ENCODE data around the gene TMEM218. TPM values are rescaled to one million over a fixed set of nuclear protein-coding genes. Genes with fewer than 3 reads are reported as not detected.

Gene TMEM218
- total RNA-seq, 1 donor from 2014 or later = 11.9 TPM

DNA sequence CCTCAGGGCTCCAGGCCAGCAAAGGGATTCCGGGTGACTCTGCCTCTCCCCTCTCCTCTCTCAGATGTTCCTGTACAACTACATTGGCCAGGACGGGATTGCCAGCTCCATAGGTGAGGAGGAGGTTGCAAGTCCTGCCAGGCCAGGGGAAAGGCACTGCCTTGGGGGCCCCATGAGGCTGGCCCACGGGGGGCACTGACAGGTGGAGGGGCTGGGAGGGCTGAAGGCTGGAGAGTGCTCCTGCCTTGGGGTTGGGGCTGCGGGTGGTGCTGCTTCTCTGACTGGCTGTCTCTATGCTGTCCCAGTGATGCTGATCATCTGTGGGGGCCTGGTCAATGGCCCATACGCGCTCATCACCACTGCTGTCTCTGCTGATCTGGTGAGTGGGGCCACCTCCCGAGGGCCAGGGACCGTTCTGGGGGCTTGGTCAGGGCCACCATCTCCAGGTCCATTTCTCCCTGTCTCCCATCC is 26.6 kb downstream of the TMEM218 start:
- Histone ChIP-seq H3K4me1 (ENCODE audit: insufficient read depth, low read length) (peaks cover 18% of the 10 kb centered on the region), H3K79me2 (ENCODE audit: insufficient read depth, low read length) (no peaks in the 10 kb centered on the region), H3K9me3 (ENCODE audit: insufficient read depth, low read depth, low read length) (no peaks in the 10 kb centered on the region), H3K36me3 (ENCODE audit: insufficient read depth, low read length) (no peaks in the 10 kb centered on the region), H3K4me3 (ENCODE audit: insufficient read depth, low read depth, low read length) (no peak overlapping the region), H3K27ac (ENCODE audit: low read depth, low read length) (no peak overlapping the region), H2AFZ (ENCODE audit: low read depth, low read length) (no peak overlapping the region), H4K20me1 (ENCODE audit: insufficient read depth, low read length) (no peaks in the 10 kb centered on the region), H3K9ac (ENCODE audit: low read length) (no peak overlapping the region), H3K4me2 (ENCODE audit: low read length) (no peak overlapping the region), H3K27me3 (ENCODE audit: insufficient read depth, low read length) (no peaks in the 10 kb centered on the region)
- DNase-seq (ENCODE audit: low read depth) (no peak), FAIRE-seq (no peak)
- Mint-ChIP-seq H3K27ac (ENCODE audit: unreplicated experiment) (no peak overlapping the region), H3K27me3 (ENCODE audit: low read depth, unreplicated experiment) (peaks cover 7% of the 10 kb centered on the region), H3K9me3 (ENCODE audit: unreplicated experiment) (peaks cover 2% of the 10 kb centered on the region), H3K4me3 (ENCODE audit: unreplicated experiment) (no peak overlapping the region), H3K4me1 (ENCODE audit: low read depth, unreplicated experiment) (peaks cover 10% of the 10 kb centered on the region), H3K36me3 (ENCODE audit: low read depth, unreplicated experiment) (no peaks in the 10 kb centered on the region)
- TF ChIP-seq, protein P1, sequence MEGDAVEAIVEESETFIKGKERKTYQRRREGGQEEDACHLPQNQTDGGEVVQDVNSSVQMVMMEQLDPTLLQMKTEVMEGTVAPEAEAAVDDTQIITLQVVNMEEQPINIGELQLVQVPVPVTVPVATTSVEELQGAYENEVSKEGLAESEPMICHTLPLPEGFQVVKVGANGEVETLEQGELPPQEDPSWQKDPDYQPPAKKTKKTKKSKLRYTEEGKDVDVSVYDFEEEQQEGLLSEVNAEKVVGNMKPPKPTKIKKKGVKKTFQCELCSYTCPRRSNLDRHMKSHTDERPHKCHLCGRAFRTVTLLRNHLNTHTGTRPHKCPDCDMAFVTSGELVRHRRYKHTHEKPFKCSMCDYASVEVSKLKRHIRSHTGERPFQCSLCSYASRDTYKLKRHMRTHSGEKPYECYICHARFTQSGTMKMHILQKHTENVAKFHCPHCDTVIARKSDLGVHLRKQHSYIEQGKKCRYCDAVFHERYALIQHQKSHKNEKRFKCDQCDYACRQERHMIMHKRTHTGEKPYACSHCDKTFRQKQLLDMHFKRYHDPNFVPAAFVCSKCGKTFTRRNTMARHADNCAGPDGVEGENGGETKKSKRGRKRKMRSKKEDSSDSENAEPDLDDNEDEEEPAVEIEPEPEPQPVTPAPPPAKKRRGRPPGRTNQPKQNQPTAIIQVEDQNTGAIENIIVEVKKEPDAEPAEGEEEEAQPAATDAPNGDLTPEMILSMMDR (IDR thresholded peaks at IDR 0.05; ENCODE audit: insufficient read depth, low read depth, low read length) = no peak
- TF ChIP-seq EZH2 (IDR thresholded peaks at IDR 0.05; ENCODE audit: insufficient read depth, low read length) = no peak

DNA sequence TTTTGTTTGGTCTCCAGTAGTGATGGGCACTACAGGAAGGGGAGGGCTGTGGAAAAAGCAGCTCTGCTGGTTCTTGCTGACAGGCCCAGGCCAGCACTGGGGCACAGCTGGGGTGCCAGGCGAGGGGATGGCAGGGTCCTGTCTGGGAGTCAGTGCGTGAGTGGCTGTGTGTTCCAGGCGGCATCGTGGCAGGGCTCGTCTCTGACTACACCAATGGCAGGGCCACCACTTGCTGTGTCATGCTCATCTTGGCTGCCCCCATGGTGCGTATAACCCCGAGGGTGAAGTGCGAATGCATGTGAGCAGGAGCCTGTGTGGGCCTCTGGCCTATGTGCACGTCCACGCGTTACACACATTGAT is 27.4 kb downstream of the TMEM218 start:
- Histone ChIP-seq H3K36me3 (ENCODE audit: insufficient read depth, low read length) (no peaks in the 10 kb centered on the region), H3K4me3 (ENCODE audit: insufficient read depth, low read depth, low read length) (no peak overlapping the region), H3K27me3 (ENCODE audit: insufficient read depth, low read length) (no peaks in the 10 kb centered on the region), H3K79me2 (ENCODE audit: insufficient read depth, low read length) (no peaks in the 10 kb centered on the region), H3K4me2 (ENCODE audit: low read length) (no peak overlapping the region), H2AFZ (ENCODE audit: low read depth, low read length) (no peak overlapping the region), H3K9me3 (ENCODE audit: insufficient read depth, low read depth, low read length) (no peaks in the 10 kb centered on the region), H4K20me1 (ENCODE audit: insufficient read depth, low read length) (no peaks in the 10 kb centered on the region), H3K9ac (ENCODE audit: low read length) (no peak overlapping the region), H3K27ac (ENCODE audit: low read depth, low read length) (no peak overlapping the region), H3K4me1 (ENCODE audit: insufficient read depth, low read length) (peaks cover 25% of the 10 kb centered on the region)
- FAIRE-seq (no peak), DNase-seq (ENCODE audit: low read depth) (no peak)
- H3K27me3 Mint-ChIP-seq (ENCODE audit: low read depth, unreplicated experiment) = peaks cover 7% of the 10 kb centered on the region
- peaks cover 2% of the 10 kb centered on the region for H3K9me3 Mint-ChIP-seq (ENCODE audit: unreplicated experiment)
- no peak overlapping the region for H3K27ac Mint-ChIP-seq (ENCODE audit: unreplicated experiment)
- no peak overlapping the region for H3K4me3 Mint-ChIP-seq (ENCODE audit: unreplicated experiment)
- H3K4me1 Mint-ChIP-seq (ENCODE audit: low read depth, unreplicated experiment) = peaks cover 15% of the 10 kb centered on the region
- TF ChIP-seq, protein P1 (IDR thresholded peaks at IDR 0.05; ENCODE audit: insufficient read depth, low read depth, low read length) = no peak
- TF ChIP-seq EZH2 (IDR thresholded peaks at IDR 0.05; ENCODE audit: insufficient read depth, low read length) = no peak
- H3K36me3 Mint-ChIP-seq (ENCODE audit: low read depth, unreplicated experiment) = no peaks in the 10 kb centered on the region

DNA sequence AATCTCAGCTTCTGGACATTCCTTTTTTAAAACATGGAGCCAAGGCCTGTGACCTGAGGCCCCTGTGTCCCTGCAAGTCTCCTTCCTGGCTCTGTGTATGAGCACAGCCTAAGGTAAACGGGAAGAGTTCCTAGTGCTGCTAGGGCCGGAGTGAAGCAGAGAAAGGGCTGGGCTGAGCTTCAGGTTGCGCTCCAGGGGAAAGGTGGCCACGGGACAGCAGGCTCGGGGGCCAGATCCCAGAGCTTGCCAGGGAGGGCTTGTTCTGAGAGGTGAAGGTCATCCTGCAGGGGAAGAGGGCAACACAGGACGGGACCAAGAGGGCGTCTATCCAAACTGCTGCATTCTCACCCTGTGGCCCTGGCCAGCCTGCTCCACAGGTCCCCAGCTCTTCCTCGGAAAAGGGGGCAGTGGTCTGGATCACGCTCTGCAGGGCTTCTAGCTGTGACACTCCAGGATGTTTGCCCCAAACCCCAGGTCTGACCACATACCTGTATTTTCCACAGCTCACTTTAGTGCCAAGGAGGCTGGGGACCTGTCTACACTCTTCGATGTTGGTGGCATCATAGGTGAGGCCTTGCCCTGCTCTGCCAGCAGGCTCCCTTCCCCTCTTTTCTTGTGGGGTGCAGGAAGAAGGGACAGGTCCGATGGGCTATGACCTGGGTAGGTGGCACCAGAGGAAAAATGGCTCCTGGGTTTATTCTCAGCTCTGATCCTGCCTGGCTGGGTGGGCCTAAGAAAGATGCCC is 27.9 kb downstream of the TMEM218 start:
- Histone ChIP-seq H3K4me1 (ENCODE audit: insufficient read depth, low read length) (peaks cover 27% of the 10 kb centered on the region), H4K20me1 (ENCODE audit: insufficient read depth, low read length) (no peaks in the 10 kb centered on the region), H3K4me3 (ENCODE audit: insufficient read depth, low read depth, low read length) (no peak overlapping the region), H3K79me2 (ENCODE audit: insufficient read depth, low read length) (no peaks in the 10 kb centered on the region), H2AFZ (ENCODE audit: low read depth, low read length) (peak overlapping the region; percentile 55), H3K9ac (ENCODE audit: low read length) (peak overlapping the region; percentile 38), H3K4me2 (ENCODE audit: low read length) (peak overlapping the region; percentile 48), H3K27ac (ENCODE audit: low read depth, low read length) (peak overlapping the region; percentile 66), H3K36me3 (ENCODE audit: insufficient read depth, low read length) (no peaks in the 10 kb centered on the region), H3K9me3 (ENCODE audit: insufficient read depth, low read depth, low read length) (no peaks in the 10 kb centered on the region), H3K27me3 (ENCODE audit: insufficient read depth, low read length) (no peaks in the 10 kb centered on the region)
- DNase-seq (ENCODE audit: low read depth) (no peak), FAIRE-seq (no peak)
- no peak for TF ChIP-seq EZH2 (IDR thresholded peaks at IDR 0.05; ENCODE audit: insufficient read depth, low read length)
- TF ChIP-seq, protein P1 (IDR thresholded peaks at IDR 0.05; ENCODE audit: insufficient read depth, low read depth, low read length) = no peak
- H3K4me1 Mint-ChIP-seq (ENCODE audit: low read depth, unreplicated experiment) = peaks cover 20% of the 10 kb centered on the region
- peak overlapping the region; percentile 75 for H3K27ac Mint-ChIP-seq (ENCODE audit: unreplicated experiment)
- H3K27me3 Mint-ChIP-seq (ENCODE audit: low read depth, unreplicated experiment) = peaks cover 10% of the 10 kb centered on the region
- no peaks in the 10 kb centered on the region for H3K36me3 Mint-ChIP-seq (ENCODE audit: low read depth, unreplicated experiment)
- H3K9me3 Mint-ChIP-seq (ENCODE audit: unreplicated experiment) = peaks cover 2% of the 10 kb centered on the region
- no peak overlapping the region for H3K4me3 Mint-ChIP-seq (ENCODE audit: unreplicated experiment)
